Prostate gland (tissue), 2 donors: ENCODE measurements around the gene BAG3.

ENCODE experiments used
- CTCF ChIP-seq, 4 experiments: fragments of 200-600 bp in 2 of 4; fragments of 450-650 bp in 2 of 4; sonication (generic) in 2 of 4; IDR thresholded peaks; 1 replicate in 3 of 4; 2 replicates in 1 of 4; pipeline ENCODE4 v1.5.1; 2016 to 2019; ENCODE audit warnings: antibody characterized with exemption in 4 of 4, mild to moderate bottlenecking in 2 of 4, moderate library complexity in 2 of 4
- POLR2A ChIP-seq: fragments of 450-650 bp; IDR thresholded peaks from one replicate; pipeline ENCODE4 v1.6.1; 2016; ENCODE audit warnings: antibody characterized with exemption, mild to moderate bottlenecking
- POLR2AphosphoS5 ChIP-seq: sonication (generic); formaldehyde crosslinking; IDR thresholded peaks from one replicate; pipeline ENCODE4 v1.6.1; 2017; ENCODE audit warnings: antibody characterized with exemption

DNA sequence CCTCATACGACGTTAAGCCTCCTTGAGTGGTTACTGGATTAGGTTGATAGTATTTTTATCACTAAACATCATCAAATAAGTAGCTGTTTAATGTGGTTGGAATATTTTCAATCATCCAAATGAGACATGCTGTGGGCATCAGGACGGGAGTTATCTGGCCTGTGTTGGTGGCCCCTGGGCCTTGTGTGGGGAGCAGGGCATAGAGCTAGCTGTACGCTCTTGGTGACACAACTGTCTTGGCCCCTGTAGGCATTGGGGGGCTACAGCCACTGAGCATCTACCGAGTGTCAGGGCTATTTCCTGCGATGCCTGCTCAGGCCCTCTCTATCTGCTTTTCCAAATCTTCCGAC, 28.3 kb downstream of the BAG3 start:
- TF ChIP-seq POLR2A (no peak), CTCF (IDR thresholded peaks at IDR 0.05) (no peak), POLR2AphosphoS5 (no peak)
